GM19035 (cell line): ENCODE data around the gene SLC23A1.
A peak's percentile ranks its signal among the peaks of the same experiment; 100 is the strongest.
"Not testable (repeated sequence)": the region's sequence is repeated elsewhere in the genome, so short reads cannot be mapped to it uniquely, and the experiment has no call there.

Source experiments
- ATAC-seq: cut with Tn5 transposase; IDR thresholded peaks from one replicate; pipeline ENCODE4 v1.9.1; 2021; ENCODE audit not compliant: unreplicated experiment

Gene SLC23A1

GRCh38 chr5:139383275-139383992, at the start of gene SLC23A1:
SLC23A1 (minus strand) TSS chr5:139383297; CDS start chr5:139383253, 44 bp downstream.
- ATAC-seq: no peak

DNA sequence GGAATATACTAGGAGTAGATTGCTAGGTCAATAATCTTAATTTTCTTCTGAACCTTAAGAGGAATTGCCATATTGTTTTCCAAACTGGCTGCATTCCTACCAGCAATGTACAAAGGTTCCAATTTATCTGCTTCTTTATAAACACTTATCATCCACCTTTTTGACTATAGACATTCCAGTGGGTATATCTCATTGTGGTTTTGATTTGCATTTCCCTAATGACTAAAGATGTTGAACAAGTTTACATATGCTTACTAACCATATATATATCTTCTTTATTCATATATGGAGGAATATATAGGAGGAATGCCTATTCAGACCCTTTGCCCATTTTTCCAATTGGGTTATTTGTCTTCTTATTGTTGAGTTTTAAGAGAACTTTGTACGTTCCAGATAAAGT, 48.6 kb upstream of the SLC23A1 start:
- ATAC-seq: no peak

DNA sequence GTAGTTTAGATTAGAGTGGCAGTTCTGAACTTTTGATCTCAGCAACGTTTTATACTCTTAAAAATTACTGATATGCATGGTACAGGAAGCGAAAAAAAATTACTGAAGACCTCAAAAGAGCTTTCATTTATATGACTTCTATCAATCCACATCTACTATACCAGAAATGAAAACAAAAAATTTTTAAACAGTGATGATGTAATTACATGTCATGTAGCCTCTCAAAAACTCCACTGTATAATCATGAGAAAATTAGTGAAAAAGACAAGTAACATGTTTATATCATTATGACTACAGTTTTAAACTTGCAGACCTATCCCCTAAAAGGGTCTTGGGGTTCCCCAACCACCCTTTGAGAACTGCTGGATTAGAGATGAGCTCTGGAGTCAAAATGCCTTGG, 46.9 kb upstream of the SLC23A1 start:
- ATAC-seq: no peak

DNA sequence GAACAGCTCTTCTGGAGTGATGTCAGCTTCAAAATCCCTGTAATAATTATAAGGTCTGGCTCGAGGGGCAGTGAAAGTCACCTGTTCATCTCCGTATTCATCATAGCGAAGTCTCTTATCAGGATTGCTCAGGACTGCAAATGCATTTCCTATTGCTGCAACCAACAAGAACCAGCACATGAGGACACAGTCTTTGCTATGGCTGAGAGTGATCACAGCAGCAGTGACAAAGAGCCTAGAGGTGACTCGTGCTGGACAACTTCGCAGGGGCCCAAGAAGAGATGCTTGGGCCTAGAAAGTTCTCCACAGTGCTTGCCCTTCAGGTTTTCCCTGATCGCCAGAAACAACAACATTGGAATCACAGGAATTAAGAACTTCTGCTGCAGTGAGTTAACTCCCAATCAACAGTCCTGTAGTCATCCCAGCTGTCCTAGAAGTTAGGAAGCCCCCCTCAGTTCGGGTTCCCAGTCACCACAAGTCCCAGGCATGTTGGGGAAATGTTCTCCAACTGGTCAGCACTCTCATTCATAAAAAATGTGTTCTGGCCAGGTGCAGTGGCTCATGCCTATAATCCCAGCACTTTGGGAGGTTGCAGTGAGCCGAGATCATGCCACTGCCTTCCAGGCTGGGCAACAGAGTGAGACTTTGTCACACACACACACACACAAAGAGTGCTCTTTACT, 43.2 kb upstream of the SLC23A1 start:
- ATAC-seq: no peak

GRCh38 chr5:139425497-139425896, 42.4 kb upstream of the SLC23A1 start:
- ATAC-seq: no peak

- ATAC-seq: no peak
Observed at GRCh38 chr5:139422307-139422893, 39.3 kb upstream of the SLC23A1 start.

- ATAC-seq: no peak
Observed at GRCh38 chr5:139419226-139420192, 36.4 kb upstream of the SLC23A1 start.

DNA sequence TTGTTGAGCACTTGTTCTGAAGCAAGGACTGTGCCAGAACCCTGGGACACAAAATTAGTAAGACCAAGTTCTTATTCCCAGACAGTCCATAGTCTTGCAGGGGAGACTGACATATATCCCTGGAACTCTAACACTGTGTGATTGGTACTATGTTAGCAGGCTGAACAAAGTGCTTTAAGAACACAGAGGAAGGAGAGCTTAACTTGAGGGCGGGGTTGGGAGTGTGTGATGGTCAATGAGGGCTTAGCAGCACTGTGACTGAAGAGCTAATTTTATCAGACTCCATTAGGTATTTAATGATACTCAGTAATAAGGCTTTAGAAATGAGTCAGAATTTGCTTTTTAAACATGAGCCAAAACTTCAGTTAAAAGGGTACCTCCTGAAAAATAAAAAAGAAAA, 35.7 kb upstream of the SLC23A1 start:
- no peak for ATAC-seq

GRCh38 chr5:139417214-139417613, 34.1 kb upstream of the SLC23A1 start:
- ATAC-seq: no peak

DNA sequence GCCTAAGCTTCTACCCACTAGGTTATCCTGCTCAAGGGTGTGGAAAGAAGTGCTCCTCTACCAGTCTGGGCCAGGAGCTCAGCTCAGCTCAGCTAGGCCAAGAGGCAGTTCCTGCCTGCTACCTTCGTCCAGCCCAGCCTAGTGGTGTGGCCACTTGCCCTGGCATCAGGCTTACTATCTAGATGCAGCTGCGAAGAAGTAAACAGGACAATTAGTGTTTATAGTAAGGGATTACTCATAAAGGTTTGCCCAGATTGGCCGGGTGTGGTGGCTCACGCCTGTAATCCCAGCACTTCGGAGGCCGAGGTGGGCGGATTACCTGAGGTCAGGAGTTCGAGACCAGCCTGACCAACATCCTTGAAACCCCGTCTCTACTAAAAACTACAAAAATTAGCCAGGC, 33.6 kb upstream of the SLC23A1 start:
- no peak for ATAC-seq

DNA sequence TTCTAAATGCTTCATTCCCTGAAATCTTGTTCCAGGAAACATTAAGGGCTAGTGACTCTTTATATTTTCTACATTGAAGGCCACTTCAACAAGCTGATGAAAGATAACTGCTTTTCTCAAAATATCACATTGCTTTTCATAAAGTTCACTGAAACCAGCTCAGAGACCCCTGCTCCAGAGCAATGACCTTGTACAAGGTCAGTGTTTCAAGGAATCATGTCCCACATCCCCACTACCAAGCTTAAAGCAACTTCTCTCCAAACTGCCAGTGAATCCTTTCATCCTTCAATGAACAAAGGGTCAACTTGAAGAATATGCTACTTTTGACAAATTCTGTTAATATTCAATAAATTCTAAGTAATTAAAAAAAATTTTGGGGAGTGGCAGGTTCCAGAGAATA, 32.8 kb upstream of the SLC23A1 start:
- no peak for ATAC-seq

GRCh38 chr5:139415221-139415861, 32.2 kb upstream of the SLC23A1 start:
- no peak for ATAC-seq

- no peak for ATAC-seq
Observed at GRCh38 chr5:139414581-139415130, 31.6 kb upstream of the SLC23A1 start.

- peak; percentile 65 for ATAC-seq
Observed at GRCh38 chr5:139413963-139414362, 30.9 kb upstream of the SLC23A1 start.

DNA sequence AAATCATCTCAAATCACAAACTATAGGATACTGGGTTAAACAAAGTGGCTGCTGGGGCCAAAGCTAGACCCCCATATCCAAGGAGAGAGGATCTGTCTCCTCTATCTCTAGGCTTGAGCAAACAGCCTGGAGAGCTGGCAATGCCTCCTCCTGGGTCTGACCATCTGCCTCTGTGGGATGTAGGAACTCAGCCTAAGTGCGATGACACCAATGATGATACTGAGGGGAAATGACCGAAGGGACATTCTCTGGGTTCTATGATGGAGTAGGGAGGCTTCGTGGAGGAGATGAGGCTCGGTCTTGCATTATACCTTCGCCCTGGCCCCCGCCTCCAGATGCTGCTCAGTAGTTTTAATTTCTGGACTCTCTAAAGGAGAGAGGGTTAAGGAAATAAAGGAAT, 30.1 kb upstream of the SLC23A1 start:
- no peak for ATAC-seq

GRCh38 chr5:139410993-139411828, 28.1 kb upstream of the SLC23A1 start:
- no peak for ATAC-seq

DNA sequence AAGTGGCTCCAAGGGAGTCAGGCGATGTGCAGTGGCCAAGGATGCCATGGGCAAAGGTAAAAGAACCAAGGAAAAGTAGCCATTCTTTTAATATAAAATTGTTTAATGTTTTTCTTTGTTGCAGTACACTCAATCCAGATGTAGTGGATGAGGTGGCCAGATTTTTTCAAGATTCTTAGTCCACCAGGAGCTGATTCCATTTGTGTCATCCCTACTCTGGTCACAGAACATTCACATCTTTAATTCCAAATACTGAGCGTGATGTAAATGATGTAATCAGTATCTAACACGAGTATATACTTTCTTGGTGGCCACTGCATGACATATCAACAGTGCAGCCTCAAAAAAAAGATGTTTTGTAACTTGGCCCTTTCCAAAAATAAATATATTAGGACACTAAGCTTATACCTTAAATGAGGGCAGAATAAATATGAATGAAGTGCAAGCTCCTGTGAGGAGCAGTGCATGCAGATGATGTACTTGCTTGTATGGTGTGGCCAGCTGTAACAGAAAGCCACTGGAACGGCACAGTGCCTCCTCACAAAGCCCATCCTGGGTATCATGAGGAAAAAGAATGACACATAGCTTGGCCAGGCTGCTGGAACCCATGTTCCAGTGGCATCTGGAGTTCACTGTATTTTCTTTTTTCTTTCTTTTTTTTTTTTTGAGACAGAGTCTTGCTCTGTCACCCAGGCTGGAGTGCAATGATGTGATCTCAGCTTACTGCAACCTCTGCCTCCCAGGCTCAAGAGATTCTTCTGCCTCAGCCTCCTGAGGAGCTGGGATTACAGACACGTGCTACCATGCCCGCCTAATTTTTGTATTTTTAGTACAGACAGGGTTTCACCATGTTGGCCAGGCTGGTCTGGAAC, 27.3 kb upstream of the SLC23A1 start:
- no peak for ATAC-seq

DNA sequence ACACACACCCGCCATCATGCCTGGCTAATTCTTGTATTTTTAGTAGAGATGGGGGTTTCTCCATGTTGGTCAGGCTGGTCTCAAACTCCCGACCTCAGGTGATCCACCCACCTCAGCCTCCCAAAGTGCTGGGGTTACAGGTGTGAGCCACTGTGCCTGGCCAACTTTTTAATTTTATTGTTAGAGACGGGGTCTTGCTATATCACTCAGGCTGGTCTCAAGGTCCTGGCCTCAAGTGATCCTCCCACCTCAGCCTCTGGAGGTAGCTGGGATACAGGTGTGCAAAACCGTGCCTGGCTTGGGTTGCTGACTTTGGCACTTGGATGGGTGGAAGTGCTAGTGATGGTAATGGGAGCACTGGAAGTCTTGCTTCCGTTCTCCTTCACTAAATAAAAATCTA, 26.0 kb upstream of the SLC23A1 start:
- not testable (repeated sequence) for ATAC-seq
